GM12878 (cell line): ENCODE results near the gene MOCOS. TPM values are rescaled to one million over a fixed set of nuclear protein-coding genes. Genes with fewer than 3 reads are reported as not detected.

Experiments
- ATAC-seq: fragments of 200-7000 bp; cut with Tn5 transposase; 3 replicates; pipeline ENCODE4 v1.9.1; 2020; ENCODE audit warnings: mild to moderate bottlenecking, moderate library complexity
- BruUV-seq: library from RNA; stranded (reverse); fragments of 400-500 nt; replicated peaks from 2 replicates; lab custom pipeline; 2021; lab: Mats Ljungman, UMichigan
- CTCF ChIA-PET: fragments of 300-600 bp; sonication (Branson Sonifier 250); formaldehyde crosslinking; extraction: SDS; loops from one replicate; lab custom pipeline; 2021; ENCODE audit warnings: inconsistent platforms; lab: Yijun Ruan, JAX
- POLR2A ChIA-PET: fragments of 350-600 bp; formaldehyde crosslinking; extraction: SDS; loops from one replicate; lab custom pipeline; 2021; ENCODE audit warnings: inconsistent platforms; lab: Charles Lee
- RAD21 ChIA-PET: fragments of 300-600 bp; sonication (Branson Sonifier 250); formaldehyde crosslinking; loops from one replicate; lab custom pipeline; 2023; ENCODE audit warnings: antibody characterized with exemption; ENCODE audit not compliant: unreplicated experiment; lab: Charles Lee
- SMC1A ChIA-PET: fragments of 300-600 bp; sonication (Branson Sonifier 250); formaldehyde crosslinking; loops from one replicate; lab custom pipeline; 2023; ENCODE audit not compliant: unreplicated experiment, uncharacterized antibody; lab: Charles Lee
- DNase-seq: peaks from one replicate; pipeline ENCODE4 v3.0.0-alpha.2; 2011; ENCODE audit warnings: low read depth, low spot score
- FAIRE-seq: peaks from 3 replicates; lab custom pipeline; 2011; peaks lifted over from hg19 to GRCh38; lab: Jason Lieb, UNC
- H2AFZ ChIP-seq: 2 replicates; pipeline ENCODE4 v1.6.0; 2011; ENCODE audit warnings: low read depth, low read length, control low read depth; ENCODE audit not compliant: control insufficient read depth
- H3K27ac ChIP-seq: 2 replicates; pipeline ENCODE4 v1.5.1; 2011; ENCODE audit warnings: control low read depth; ENCODE audit not compliant: control insufficient read depth, insufficient read depth
- H3K27me3 ChIP-seq, 2 experiments: replicated peaks in 1 of 2; 2 replicates each; pipeline versions ENCODE4 v1.6.0 to v1.6.1; 2011; ENCODE audit warnings: low read length in 1 of 2; ENCODE audit not compliant: control insufficient read depth in 2 of 2, insufficient read depth in 2 of 2
- H3K36me3 ChIP-seq, 2 experiments: 2 replicates each; pipeline ENCODE4 v1.5.1; 2011; ENCODE audit warnings: low read length in 1 of 2; ENCODE audit not compliant: control insufficient read depth in 2 of 2, insufficient read depth in 2 of 2
- H3K4me1 ChIP-seq: 2 replicates; pipeline ENCODE4 v1.6.1; 2011; ENCODE audit warnings: mild to moderate bottlenecking, low read length, moderate library complexity, mixed read lengths; ENCODE audit not compliant: control insufficient read depth, insufficient read depth
- H3K4me2 ChIP-seq: 2 replicates; pipeline ENCODE4 v1.6.0; 2011; ENCODE audit warnings: control low read depth; ENCODE audit not compliant: control insufficient read depth, insufficient read depth
- H3K4me3 ChIP-seq: fragments of 200-600 bp; sonication (generic); 2 replicates; pipeline ENCODE4 v1.5.1; 2016
- H3K79me2 ChIP-seq: 2 replicates; pipeline ENCODE4 v1.6.0; 2011; ENCODE audit warnings: low read length; ENCODE audit not compliant: control insufficient read depth, insufficient read depth
- H3K9ac ChIP-seq: 2 replicates; pipeline ENCODE4 v1.8.0; 2011; ENCODE audit warnings: low read length, control low read depth, mixed read lengths; ENCODE audit not compliant: control insufficient read depth, insufficient read depth
- H3K9me3 ChIP-seq: replicated peaks from 3 replicates; pipeline ENCODE4 v1.5.1; 2011; ENCODE audit warnings: mild to moderate bottlenecking, low read length; ENCODE audit not compliant: control insufficient read depth, insufficient read depth
- H4K20me1 ChIP-seq: 2 replicates; pipeline ENCODE4 v1.6.0; 2011; ENCODE audit not compliant: control insufficient read depth, insufficient read depth
- ATF2 ChIP-seq: IDR thresholded peaks from 2 replicates; pipeline ENCODE4 v1.6.1; 2012; ENCODE audit warnings: low read length, inconsistent platforms
- CREB1 ChIP-seq: IDR thresholded peaks from 2 replicates; pipeline ENCODE4 v1.6.1; 2012; ENCODE audit warnings: low read depth, mild to moderate bottlenecking, inconsistent platforms
- DPF2 ChIP-seq: fragments of 450-650 bp; IDR thresholded peaks from 2 replicates; pipeline ENCODE4 v1.6.1; 2017; ENCODE audit warnings: mild to moderate bottlenecking
- IRF3 ChIP-seq: fragments of 450-650 bp; IDR thresholded peaks from 2 replicates; pipeline ENCODE4 v1.6.1; 2014; ENCODE audit warnings: mild to moderate bottlenecking
- NFIC ChIP-seq: IDR thresholded peaks from 2 replicates; pipeline ENCODE4 v1.6.1; 2012; ENCODE audit warnings: low read depth, mild to moderate bottlenecking, inconsistent platforms, low read length, moderate library complexity
- NR2C2 ChIP-seq: IDR thresholded peaks from 2 replicates; pipeline ENCODE4 v1.6.1; 2011; ENCODE audit warnings: borderline replicate concordance, low read depth; ENCODE audit not compliant: control insufficient read depth, insufficient read length
- POLR2A ChIP-seq: IDR thresholded peaks from 2 replicates; pipeline ENCODE4 v1.6.1; 2011; ENCODE audit warnings: low read depth, mild to moderate bottlenecking, low read length
- TCF7 ChIP-seq: IDR thresholded peaks from 2 replicates; pipeline ENCODE4 v1.6.1; 2014; ENCODE audit warnings: antibody characterized with exemption, borderline replicate concordance
- ZBTB4 ChIP-seq: fragments of 450-650 bp; formaldehyde crosslinking; IDR thresholded peaks from 2 replicates; pipeline ENCODE4 v1.4.0; 2022; ENCODE audit warnings: mild to moderate bottlenecking, moderate library complexity
- ZNF622 ChIP-seq: fragments of 450-650 bp; IDR thresholded peaks from 2 replicates; pipeline ENCODE4 v1.6.1; 2017; ENCODE audit warnings: mild to moderate bottlenecking, inconsistent platforms
- WGBS: methylation state at CpG from one replicate; pipeline ENCODE4 v1.1.6; 2016; ENCODE audit warnings: low lambda C conversion rate; ENCODE audit not compliant: insufficient replicate concordance, insufficient coverage; ENCODE audit errors: missing lambda C conversion rate; 5-methylcytosine and 5-hydroxymethylcytosine counted together
- in situ Hi-C: fragments of 300-500 bp; cut with MboI; formaldehyde crosslinking; loops from 9 replicates; pipeline ENCODE4 v1.14.3; 2018; ENCODE audit warnings: mixed read lengths
- intact Hi-C: fragments of 100-400 bp; cut with micrococcal nuclease; formaldehyde crosslinking; loops from one replicate; pipeline ENCODE4 v1.14.2; 2022; ENCODE audit not compliant: unreplicated experiment
- polyA plus RNA-seq, 11 experiments: library from polyadenylated mRNA; depleted of rRNA in 4 of 11; unstranded in 6 of 11; stranded (reverse) in 5 of 11; fragments of >200 nt; fragmentation: Nextera tagmentation in 4 of 11; fragmentation: Illumina TruSeq in 1 of 11; extraction: Ambion mirVana in 4 of 11; extraction: Trizol in 1 of 11; gene quantifications; 1 replicate in 1 of 11; 2 replicates in 10 of 11; pipeline versions ENCODE4 v1.2.1 to v1.2.3, GENCODE V29; 2011 to 2016; ENCODE audit warnings: inconsistent platforms in 2 of 11, missing spikeins in 2 of 11, low read depth in 1 of 11
- total RNA-seq, 4 experiments: library from RNA; depleted of rRNA in 3 of 4; stranded (reverse); fragments of >200 nt in 3 of 4; fragmentation: Illumina TruSeq in 1 of 4; extraction: Trizol in 1 of 4; gene quantifications; 2 replicates each; pipeline versions ENCODE4 v1.2.1 to v1.2.3, GENCODE V29; 2013 to 2021

Gene MOCOS
- total and polyA plus RNA-seq, 10 of the 15 experiments (the other 5 are each of a cell fraction or from before 2014, with no cell fraction given), result 0.16 to 0.56 (median 0.33) TPM

- no peak overlapping the region for H3K4me2 ChIP-seq
- no peak overlapping the region for H3K27ac ChIP-seq
- no peak overlapping the region for H3K9ac ChIP-seq
- ChIA-PET RAD21 (no interaction called here), POLR2A (interaction anchor here (1.0 kb wide), 1 partner anchor 13 kb away, joined by 3 read pairs; no protein-coding TSS in a partner anchor), CTCF (no interaction called here), SMC1A (no interaction called here)
- H3K4me1 ChIP-seq, result peaks cover 8% of the 10 kb centered on the region
- no peaks in the 10 kb centered on the region for H4K20me1 ChIP-seq
- H3K79me2 ChIP-seq, result no peaks in the 10 kb centered on the region
- peaks cover under 1 to 9% of the 10 kb centered on the region in 2 experiments; a peak in 2 of 4 replicates for H3K36me3 ChIP-seq
- no peak for ATAC-seq
- intact Hi-C loops (no loop called here), in situ Hi-C loops (no loop called here)
- 90% methylated on average over 6 of the region's 6 CpGs for WGBS
- H3K9me3 ChIP-seq, result no peaks in the 10 kb centered on the region
- H3K27me3 ChIP-seq, result no peaks in the 10 kb centered on the region
- no peak overlapping the region for H2AFZ ChIP-seq
- H3K4me3 ChIP-seq, result no peak overlapping the region
- FAIRE-seq, result no peak
- TF ChIP-seq ZNF622 (no peak), CREB1 (no peak), NFIC (no peak), DPF2 (no peak), TCF7 (no peak), ZBTB4 (CRISPR knock-in tag) (no peak), POLR2A (no peak), NR2C2 (no peak), IRF3 (no peak), ATF2 (no peak)
- BruUV-seq, result no TSS peak
- DNase-seq, result no peak
These were observed 5.9 kb upstream of the MOCOS start for GRCh38 chr18:36181441-36181840.
